GM23248 (cell line): ENCODE measurements around the gene PHF8. TPM values are rescaled to one million over a fixed set of nuclear protein-coding genes. Genes with fewer than 3 reads are reported as not detected.

ENCODE experiments used
- DNase-seq: peaks from one replicate; pipeline ENCODE4 v3.0.0-alpha.2; 2015
- H2AFZ ChIP-seq: fragments of 200-600 bp; sonication (generic); 2 replicates; pipeline ENCODE4 v1.6.1; 2016; ENCODE audit warnings: antibody characterized with exemption
- H3F3A ChIP-seq: fragments of 200-600 bp; sonication (generic); 2 replicates; pipeline ENCODE4 v1.6.1; 2016; ENCODE audit warnings: mild to moderate bottlenecking, antibody characterized with exemption, mixed run types; ENCODE audit not compliant: insufficient read depth
- H3K27ac ChIP-seq: fragments of 200-600 bp; sonication (generic); 2 replicates; pipeline ENCODE4 v1.5.1; 2016; ENCODE audit warnings: mild to moderate bottlenecking
- H3K27me3 ChIP-seq: fragments of 200-600 bp; sonication (generic); replicated peaks from 2 replicates; pipeline ENCODE4 v1.6.1; 2016; ENCODE audit warnings: mild to moderate bottlenecking; ENCODE audit not compliant: insufficient read depth
- H3K36me3 ChIP-seq: fragments of 200-600 bp; sonication (generic); 2 replicates; pipeline ENCODE4 v1.6.1; 2016; ENCODE audit warnings: low read depth, mild to moderate bottlenecking
- H3K4me1 ChIP-seq: fragments of 200-600 bp; sonication (generic); 2 replicates; pipeline ENCODE4 v1.6.1; 2016; ENCODE audit warnings: mild to moderate bottlenecking; ENCODE audit not compliant: insufficient read depth
- H3K4me2 ChIP-seq: fragments of 200-600 bp; sonication (generic); one replicate; pipeline ENCODE4 v1.6.1; 2016; ENCODE audit warnings: mild to moderate bottlenecking; ENCODE audit not compliant: unreplicated experiment
- H3K4me3 ChIP-seq: fragments of 200-600 bp; sonication (generic); 2 replicates; pipeline ENCODE4 v1.5.1; 2016; ENCODE audit warnings: mild to moderate bottlenecking
- H3K79me2 ChIP-seq: fragments of 200-600 bp; sonication (generic); 2 replicates; pipeline ENCODE4 v1.6.1; 2016; ENCODE audit warnings: mild to moderate bottlenecking; ENCODE audit not compliant: insufficient read depth
- H3K9ac ChIP-seq: fragments of 200-600 bp; sonication (generic); 2 replicates; pipeline ENCODE4 v1.6.1; 2016; ENCODE audit warnings: mild to moderate bottlenecking
- H3K9me2 ChIP-seq: fragments of 200-600 bp; sonication (generic); 2 replicates; pipeline ENCODE4 v1.6.1; 2016; ENCODE audit warnings: mixed run types, mild to moderate bottlenecking, moderate library complexity; ENCODE audit not compliant: insufficient read depth
- H3K9me3 ChIP-seq: fragments of 200-600 bp; sonication (generic); one replicate; pipeline ENCODE4 v1.6.1; 2017; ENCODE audit warnings: low read depth
- H4K20me1 ChIP-seq: fragments of 200-600 bp; sonication (generic); 2 replicates; pipeline ENCODE4 v1.6.0; 2016; ENCODE audit not compliant: insufficient read depth
- EZH2 ChIP-seq: fragments of 200-600 bp; sonication (generic); IDR thresholded peaks from 2 replicates; pipeline ENCODE4 v1.6.1; 2018; ENCODE audit warnings: antibody characterized with exemption, mild to moderate bottlenecking; ENCODE audit not compliant: insufficient read depth, poor library complexity, severe bottlenecking
- EZH2phosphoT487 ChIP-seq: fragments of 200-600 bp; sonication (generic); IDR thresholded peaks from 2 replicates; pipeline ENCODE4 v1.6.1; 2018; ENCODE audit warnings: antibody characterized with exemption, moderate library complexity, mild to moderate bottlenecking, low read depth; ENCODE audit not compliant: insufficient read depth
- WGBS, 2 experiments: methylation state at CpG; one replicate each; pipeline ENCODE4 v1.1.6; 2015 to 2017; ENCODE audit warnings: low lambda C conversion rate in 2 of 2, low coverage in 1 of 2; ENCODE audit errors: missing lambda C conversion rate in 2 of 2; 5-methylcytosine and 5-hydroxymethylcytosine counted together
- in situ Hi-C: fragments of 300-500 bp; cut with MboI; formaldehyde crosslinking; loops from 2 replicates; pipeline ENCODE4 v1.15.0; 2020
- polyA plus RNA-seq: library from polyadenylated mRNA; unstranded; fragments of >200 nt; fragmentation: Nextera tagmentation; extraction: Ambion mirVana; gene quantifications from 2 replicates; pipeline ENCODE4 v1.2.1, GENCODE V29; 2016
- total RNA-seq: library from RNA; depleted of rRNA; stranded (reverse); fragments of >200 nt; shearing (Covaris generic); gene quantifications from 2 replicates; pipeline ENCODE4 v1.2.3, GENCODE V29; 2014

PHF8 gene
- total and polyA plus RNA-seq, 2 experiments from 2014 or later, result 6.1 to 7.9 TPM

DNA sequence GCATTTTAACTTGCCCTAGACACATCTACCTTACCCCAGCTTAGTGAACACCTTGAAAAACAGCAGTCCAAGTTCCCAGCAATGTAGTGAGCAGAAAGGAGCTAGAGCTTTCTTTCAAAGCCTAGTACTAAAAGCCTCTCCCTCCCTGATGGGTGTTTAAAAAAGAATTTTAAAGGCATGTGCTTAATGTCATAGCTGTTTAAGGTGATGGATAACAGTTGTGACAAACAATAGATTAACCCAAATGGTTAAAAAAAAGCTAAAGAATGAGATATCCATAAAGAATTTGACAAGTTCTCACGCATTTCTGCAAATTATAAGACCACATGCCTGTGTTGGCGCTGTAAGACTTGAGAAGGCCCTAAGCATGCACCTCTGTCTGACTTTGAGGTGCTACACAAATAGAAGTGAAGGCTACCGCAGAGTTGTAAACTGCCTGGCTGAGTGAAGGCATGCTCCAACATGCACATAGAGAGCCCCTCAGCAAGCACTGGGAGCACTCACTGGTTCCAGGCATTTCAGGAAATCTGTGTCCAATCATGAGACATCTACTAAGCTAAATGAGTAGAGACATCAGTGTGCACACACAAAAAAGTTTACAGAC, 94.0 kb downstream of the PHF8 start:
- Histone ChIP-seq H3K4me1 (no peaks in the 10 kb centered on the region), H2AFZ (no peak overlapping the region), H3K9me3 (no peaks in the 10 kb centered on the region), H3K79me2 (no peaks in the 10 kb centered on the region), H3K9ac (no peak overlapping the region), H3K9me2 (no peaks in the 10 kb centered on the region), H3K27ac (no peak overlapping the region), H3F3A (no peaks in the 10 kb centered on the region), H3K4me2 (no peak overlapping the region), H3K36me3 (no peaks in the 10 kb centered on the region), H3K4me3 (no peak overlapping the region), H4K20me1 (no peaks in the 10 kb centered on the region), H3K27me3 (no peaks in the 10 kb centered on the region)
- in situ Hi-C loops, result no loop called here
- no peak for TF ChIP-seq EZH2
- no peak for DNase-seq
- 93 to 100% methylated on average over 3 of the region's 3 CpGs for WGBS, 2 experiments

DNA sequence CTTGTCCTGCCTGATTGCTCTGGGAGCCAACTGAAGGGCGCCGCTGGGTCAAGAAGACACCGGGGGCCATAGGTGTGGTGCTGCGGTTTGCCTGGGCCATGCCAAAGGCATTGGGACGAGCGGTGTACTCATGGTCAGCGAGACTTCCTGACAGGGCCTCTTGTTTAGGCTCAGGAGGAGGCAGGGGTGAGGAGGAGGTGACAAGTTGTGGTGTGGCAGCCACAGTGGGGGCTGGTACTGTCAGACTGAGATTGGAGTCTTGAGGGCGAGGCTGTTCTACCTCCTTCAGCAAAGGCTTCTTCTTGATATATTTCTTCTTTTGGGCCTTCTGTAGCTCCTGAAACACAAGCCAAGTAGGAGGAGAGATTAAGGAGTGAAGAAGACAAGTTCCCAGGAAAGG, 104.1 kb downstream of the PHF8 start:
- H3F3A ChIP-seq, result no peaks in the 10 kb centered on the region
- TF ChIP-seq EZH2, result no peak
- TF ChIP-seq EZH2phosphoT487, result no peak
- in situ Hi-C loops, result no loop called here
- H3K79me2 ChIP-seq, result no peaks in the 10 kb centered on the region
- H3K9me2 ChIP-seq, result no peaks in the 10 kb centered on the region
- H2AFZ ChIP-seq, result no peak overlapping the region
- H4K20me1 ChIP-seq, result no peaks in the 10 kb centered on the region
- no peaks in the 10 kb centered on the region for H3K4me1 ChIP-seq
- WGBS, 2 experiments, result 95 to 100% methylated on average over 6 to 8 of the region's 8 CpGs
- H3K4me2 ChIP-seq, result no peak overlapping the region
- no peak overlapping the region for H3K27ac ChIP-seq
- no peak overlapping the region for H3K9ac ChIP-seq
- no peaks in the 10 kb centered on the region for H3K36me3 ChIP-seq
- H3K27me3 ChIP-seq, result no peaks in the 10 kb centered on the region
- H3K9me3 ChIP-seq, result no peaks in the 10 kb centered on the region
- no peak overlapping the region for H3K4me3 ChIP-seq
- no peak for DNase-seq

DNA sequence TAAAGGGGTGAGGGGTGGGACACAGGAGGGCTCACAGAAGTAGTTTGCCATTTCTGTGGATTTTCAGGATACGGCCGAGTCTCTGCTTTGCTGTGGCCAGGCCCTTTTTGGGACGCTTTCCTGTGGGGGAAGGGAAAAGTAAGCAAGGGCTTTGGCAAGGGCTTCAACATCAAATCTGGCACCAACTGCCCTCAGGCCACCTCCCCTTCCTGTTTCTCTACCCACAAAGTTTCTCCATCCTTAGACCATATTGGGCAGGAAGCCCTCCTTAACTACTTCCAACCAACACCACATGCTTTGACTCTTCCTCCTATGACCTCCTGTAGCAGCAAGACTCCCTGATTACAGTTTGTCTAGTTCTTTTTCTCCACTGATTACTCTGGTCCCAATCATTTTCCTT, 105.1 kb downstream of the PHF8 start:
- Histone ChIP-seq H3K27me3 (no peaks in the 10 kb centered on the region), H3K79me2 (no peaks in the 10 kb centered on the region), H3K9ac (no peak overlapping the region), H3K4me2 (no peak overlapping the region), H3K4me1 (no peaks in the 10 kb centered on the region), H3K27ac (no peak overlapping the region), H4K20me1 (no peaks in the 10 kb centered on the region), H3K9me2 (no peaks in the 10 kb centered on the region), H3K4me3 (no peak overlapping the region), H3K9me3 (no peaks in the 10 kb centered on the region), H3F3A (no peaks in the 10 kb centered on the region), H3K36me3 (no peaks in the 10 kb centered on the region), H2AFZ (no peak overlapping the region)
- DNase-seq, result no peak
- TF ChIP-seq EZH2phosphoT487, result no peak
- no peak for TF ChIP-seq EZH2
- 88 to 100% methylated on average over 1 to 3 of the region's 3 CpGs for WGBS, 2 experiments
- in situ Hi-C loops, result no loop called here

DNA sequence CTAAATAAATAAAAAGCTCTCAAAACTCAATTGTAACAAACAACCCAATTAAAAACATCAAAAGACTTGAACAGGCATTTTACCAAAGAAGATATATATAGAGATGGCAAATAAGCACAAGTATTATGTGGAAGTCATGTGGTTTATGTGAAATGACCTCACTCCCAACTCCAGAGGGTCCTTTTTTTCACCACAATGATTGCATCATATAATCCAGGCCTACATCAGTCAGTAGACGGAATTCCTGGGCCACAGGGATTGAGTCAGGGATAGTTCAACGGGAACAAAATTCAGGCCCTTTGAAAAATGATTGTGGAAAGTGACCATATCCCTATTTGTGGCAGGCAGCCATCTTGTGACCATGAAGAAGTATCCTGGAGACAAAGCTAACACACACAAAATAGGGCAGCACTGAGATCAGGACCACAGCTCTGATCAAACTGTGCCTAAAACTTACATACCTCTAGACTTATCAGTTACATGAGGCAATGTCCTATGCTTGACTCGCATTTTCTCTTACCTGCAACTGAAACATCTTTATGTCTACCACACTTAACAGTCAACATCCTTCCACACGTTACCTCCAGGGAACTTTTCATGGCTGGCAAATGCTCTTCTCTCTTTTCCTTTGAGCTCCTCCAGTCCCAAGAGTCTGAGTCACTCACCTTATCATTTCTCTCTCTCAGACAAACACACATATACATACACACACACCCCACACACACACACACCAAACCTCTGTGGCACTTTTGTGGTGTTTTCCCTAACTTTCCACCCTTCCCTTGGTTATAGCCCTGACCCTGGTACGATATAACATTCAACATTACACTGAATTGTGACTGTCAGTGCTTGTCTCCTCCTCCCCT, 113.5 kb downstream of the PHF8 start:
- H3K9me3 ChIP-seq, result no peaks in the 10 kb centered on the region
- no peaks in the 10 kb centered on the region for H3K4me1 ChIP-seq
- H3K4me2 ChIP-seq, result no peak overlapping the region
- no peak overlapping the region for H3K4me3 ChIP-seq
- in situ Hi-C loops, result no loop called here
- DNase-seq, result peak; percentile 16
- H3K79me2 ChIP-seq, result no peaks in the 10 kb centered on the region
- H3K36me3 ChIP-seq, result no peaks in the 10 kb centered on the region
- H3K27ac ChIP-seq, result no peak overlapping the region
- no peaks in the 10 kb centered on the region for H3F3A ChIP-seq
- H2AFZ ChIP-seq, result no peak overlapping the region
- H3K9ac ChIP-seq, result no peak overlapping the region
- no peaks in the 10 kb centered on the region for H3K27me3 ChIP-seq
- no peaks in the 10 kb centered on the region for H4K20me1 ChIP-seq
- WGBS, 2 experiments, result 83 to 90% methylated on average over 5 of the region's 5 CpGs
- TF ChIP-seq EZH2 (no peak), EZH2phosphoT487 (no peak)
- H3K9me2 ChIP-seq, result no peaks in the 10 kb centered on the region
